IPS-15b (cell line): ENCODE data around the gene PNLIPRP1.

Experiments used
- H3K27me3 ChIP-seq: one replicate; pipeline ENCODE4 v1.6.1; 2013; ENCODE audit warnings: low read length; ENCODE audit not compliant: control insufficient read depth, insufficient read depth
- H3K36me3 ChIP-seq: one replicate; pipeline ENCODE4 v1.6.1; 2013; ENCODE audit warnings: low read length; ENCODE audit not compliant: control insufficient read depth, insufficient read depth
- H3K4me1 ChIP-seq: one replicate; pipeline ENCODE4 v1.6.1; 2013; ENCODE audit warnings: mild to moderate bottlenecking, low read length; ENCODE audit not compliant: control insufficient read depth, insufficient read depth
- H3K4me3 ChIP-seq: one replicate; pipeline ENCODE4 v1.5.1; 2013; ENCODE audit warnings: low read depth, low read length
- H3K9ac ChIP-seq: one replicate; pipeline ENCODE4 v1.6.1; 2013; ENCODE audit warnings: low read depth, mild to moderate bottlenecking, low read length
- H3K9me3 ChIP-seq: one replicate; pipeline ENCODE4 v1.6.1; 2013; ENCODE audit warnings: mild to moderate bottlenecking, low read length; ENCODE audit not compliant: control insufficient read depth, insufficient read depth

The PNLIPRP1 gene

DNA sequence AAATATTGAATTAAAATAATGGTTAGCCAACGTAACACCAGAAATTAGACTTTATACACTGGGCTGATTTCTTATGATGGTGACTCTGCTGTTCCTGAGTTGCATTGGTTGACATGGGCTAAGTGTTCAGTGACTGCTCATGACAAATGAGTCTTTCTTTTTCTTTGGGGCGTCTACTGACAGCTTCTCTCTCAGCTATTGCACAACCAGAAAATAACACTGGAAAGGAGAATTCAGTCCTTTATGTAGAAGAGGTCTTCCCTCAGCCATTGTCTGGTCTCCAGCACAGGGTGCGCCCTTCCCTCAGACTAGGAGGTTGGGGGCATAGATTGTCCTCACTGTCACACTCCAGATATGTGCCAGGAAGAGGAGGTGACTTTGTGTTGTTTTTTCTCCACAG lies 23.4 kb upstream of the PNLIPRP1 start:
- Histone ChIP-seq H3K36me3 (no peaks in the 10 kb centered on the region), H3K9me3 (no peaks in the 10 kb centered on the region), H3K9ac (no peak overlapping the region), H3K4me3 (no peak overlapping the region), H3K4me1 (no peaks in the 10 kb centered on the region), H3K27me3 (no peaks in the 10 kb centered on the region)

DNA sequence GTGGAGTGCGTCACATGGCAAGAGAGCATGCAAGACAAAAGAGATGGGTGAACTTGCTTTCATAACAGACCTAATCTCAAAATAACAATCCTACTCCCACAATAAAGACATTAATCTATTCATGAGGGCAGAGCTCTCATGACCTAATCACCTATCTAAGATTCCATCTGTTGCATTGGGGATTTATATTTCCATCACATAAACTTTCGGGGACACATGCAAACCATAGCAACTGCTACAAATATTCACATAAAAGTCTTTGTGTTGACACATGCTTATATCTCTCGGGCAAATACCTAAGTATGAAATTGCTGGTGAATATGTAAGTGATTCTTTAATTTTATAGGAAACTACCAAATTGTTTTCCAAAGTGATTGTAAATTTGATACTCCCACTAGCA lies 16.0 kb upstream of the PNLIPRP1 start:
- Histone ChIP-seq H3K4me3 (no peak overlapping the region), H3K27me3 (no peaks in the 10 kb centered on the region), H3K9me3 (no peaks in the 10 kb centered on the region), H3K9ac (no peak overlapping the region), H3K36me3 (no peaks in the 10 kb centered on the region), H3K4me1 (no peaks in the 10 kb centered on the region)

DNA sequence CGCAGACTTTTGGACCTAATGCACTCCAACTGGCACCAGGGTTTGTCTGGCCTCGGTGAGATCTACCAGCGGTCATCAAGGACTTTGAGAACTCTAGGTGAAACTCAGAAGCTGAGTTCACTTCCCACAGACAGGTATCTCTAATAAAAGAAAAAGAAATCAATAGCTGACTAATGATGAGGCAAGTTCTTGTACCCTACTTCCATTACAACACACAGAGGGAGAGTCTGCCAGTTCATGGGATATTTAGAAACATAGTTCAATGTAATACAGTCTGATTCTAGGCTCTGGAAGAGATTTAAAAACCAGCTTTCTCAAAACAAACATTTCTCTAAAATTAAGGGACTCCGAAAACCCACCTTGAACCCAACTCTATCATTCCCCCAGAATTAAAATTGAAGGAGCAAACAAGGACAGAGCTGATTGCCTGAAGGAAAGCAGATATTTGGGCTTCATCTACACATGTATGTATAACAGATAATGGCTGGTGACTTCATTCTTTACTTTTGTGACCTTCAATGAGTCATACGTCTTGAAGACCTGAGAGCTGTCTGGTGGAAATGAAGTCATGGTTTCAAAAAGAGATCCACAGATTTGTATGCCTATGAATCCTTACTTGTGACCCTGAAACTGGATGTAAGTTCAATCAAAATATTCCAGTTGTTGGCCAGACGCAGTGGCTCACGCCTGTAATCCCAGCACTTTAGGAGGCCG lies 2.7 kb upstream of the PNLIPRP1 start:
- Histone ChIP-seq H3K4me3 (no peak overlapping the region), H3K4me1 (no peaks in the 10 kb centered on the region), H3K9ac (no peak overlapping the region), H3K27me3 (no peaks in the 10 kb centered on the region), H3K36me3 (no peaks in the 10 kb centered on the region), H3K9me3 (no peaks in the 10 kb centered on the region)

DNA sequence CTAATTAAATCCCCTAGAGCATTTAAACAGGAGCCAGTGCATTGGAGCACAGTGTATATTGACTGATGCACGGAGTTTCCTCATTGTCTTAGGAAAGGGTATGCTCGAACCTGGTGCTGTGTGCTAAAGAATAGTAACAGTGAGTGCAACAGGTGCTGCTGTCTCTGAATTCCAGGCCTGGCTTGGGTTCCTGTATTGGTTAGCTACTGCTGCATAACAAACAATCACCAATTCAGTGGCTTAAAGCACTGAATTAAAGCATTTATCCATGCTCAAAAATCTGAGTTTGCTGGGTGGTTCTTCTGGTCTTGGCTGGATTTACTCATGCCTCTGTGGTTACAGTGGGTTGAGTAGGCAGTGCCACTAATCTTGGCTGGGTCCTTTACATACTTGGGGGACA lies 1.8 kb upstream of the PNLIPRP1 start:
- no peaks in the 10 kb centered on the region for H3K36me3 ChIP-seq
- H3K9ac ChIP-seq, result no peak overlapping the region
- no peaks in the 10 kb centered on the region for H3K9me3 ChIP-seq
- H3K27me3 ChIP-seq, result no peaks in the 10 kb centered on the region
- H3K4me1 ChIP-seq, result no peaks in the 10 kb centered on the region
- no peak overlapping the region for H3K4me3 ChIP-seq

DNA sequence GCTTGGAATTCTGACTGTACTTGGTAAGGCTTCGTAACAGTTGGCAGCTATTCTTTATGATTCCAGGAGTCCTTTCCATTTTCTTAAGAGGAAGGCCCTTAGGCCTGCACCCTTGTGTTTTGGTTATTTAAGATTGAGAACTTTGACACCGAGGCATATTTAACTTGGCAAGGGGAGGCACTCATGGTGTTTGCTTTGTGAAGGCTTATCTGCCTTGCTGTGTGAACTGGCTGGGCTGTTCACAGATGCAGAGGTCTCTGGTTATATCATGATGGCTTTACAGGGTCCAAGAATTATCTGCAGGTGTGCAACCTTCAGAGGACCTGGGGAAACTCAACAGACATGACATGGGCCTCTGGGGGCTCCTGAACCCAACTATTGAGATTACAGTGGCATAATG lies 833 bp upstream of the PNLIPRP1 start:
- H3K9me3 ChIP-seq, result no peaks in the 10 kb centered on the region
- no peak overlapping the region for H3K9ac ChIP-seq
- no peaks in the 10 kb centered on the region for H3K4me1 ChIP-seq
- H3K27me3 ChIP-seq, result no peaks in the 10 kb centered on the region
- no peak overlapping the region for H3K4me3 ChIP-seq
- H3K36me3 ChIP-seq, result no peaks in the 10 kb centered on the region

DNA sequence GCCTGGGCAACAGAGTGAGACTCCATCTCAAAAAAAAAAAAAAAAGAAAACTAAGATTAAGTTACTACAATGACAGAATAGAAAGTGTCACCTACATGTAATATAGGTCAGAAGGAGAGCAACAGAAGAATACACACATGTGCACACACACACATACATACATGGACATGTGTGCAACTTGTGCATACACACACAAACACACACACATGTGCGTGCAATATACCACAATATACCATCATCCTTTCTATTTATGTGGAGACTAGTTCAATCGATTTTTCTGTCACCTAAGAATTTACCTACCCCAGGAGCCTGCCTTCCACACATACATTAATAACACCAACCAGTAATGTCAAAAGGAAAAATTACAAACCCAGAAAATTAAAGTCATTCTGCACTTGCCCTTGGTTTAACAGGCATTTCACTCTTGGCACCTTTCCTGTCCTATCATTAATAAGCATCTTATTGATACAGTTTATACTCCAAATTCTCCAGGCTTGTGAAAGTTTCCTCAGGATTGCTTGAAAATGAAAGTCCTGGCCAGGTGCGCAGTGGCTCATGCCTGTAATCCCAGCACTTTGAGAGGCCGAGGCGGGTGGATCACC lies 2.5 kb downstream of the PNLIPRP1 start:
- no peak overlapping the region for H3K4me3 ChIP-seq
- no peak overlapping the region for H3K9ac ChIP-seq
- no peaks in the 10 kb centered on the region for H3K36me3 ChIP-seq
- no peaks in the 10 kb centered on the region for H3K4me1 ChIP-seq
- H3K27me3 ChIP-seq, result no peaks in the 10 kb centered on the region
- no peaks in the 10 kb centered on the region for H3K9me3 ChIP-seq

DNA sequence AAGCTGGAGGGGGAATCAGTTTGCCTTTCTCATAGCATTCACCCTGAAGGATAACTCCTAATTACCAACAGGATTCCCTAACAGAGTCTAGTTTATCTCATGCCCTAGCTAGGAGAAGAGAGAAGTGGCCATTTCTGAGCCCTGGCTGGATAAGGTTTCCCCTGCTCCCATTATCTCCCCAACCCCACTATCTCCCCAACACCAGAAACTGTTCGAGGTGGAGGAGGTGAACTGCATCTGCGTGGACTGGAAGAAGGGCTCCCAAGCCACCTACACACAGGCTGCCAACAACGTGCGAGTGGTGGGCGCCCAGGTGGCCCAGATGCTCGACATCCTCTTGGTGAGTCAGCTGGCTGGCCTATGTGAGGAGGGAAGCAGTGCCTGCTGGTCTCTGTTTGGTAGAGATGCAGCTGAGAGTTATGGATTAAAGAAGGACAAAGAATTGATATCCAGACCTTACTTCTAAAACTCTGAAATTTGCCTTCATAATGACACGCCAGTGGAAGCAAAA lies 3.8 kb downstream of the PNLIPRP1 start:
- H3K36me3 ChIP-seq, result no peaks in the 10 kb centered on the region
- no peaks in the 10 kb centered on the region for H3K9me3 ChIP-seq
- no peaks in the 10 kb centered on the region for H3K4me1 ChIP-seq
- H3K27me3 ChIP-seq, result no peaks in the 10 kb centered on the region
- H3K9ac ChIP-seq, result no peak overlapping the region
- no peak overlapping the region for H3K4me3 ChIP-seq

DNA sequence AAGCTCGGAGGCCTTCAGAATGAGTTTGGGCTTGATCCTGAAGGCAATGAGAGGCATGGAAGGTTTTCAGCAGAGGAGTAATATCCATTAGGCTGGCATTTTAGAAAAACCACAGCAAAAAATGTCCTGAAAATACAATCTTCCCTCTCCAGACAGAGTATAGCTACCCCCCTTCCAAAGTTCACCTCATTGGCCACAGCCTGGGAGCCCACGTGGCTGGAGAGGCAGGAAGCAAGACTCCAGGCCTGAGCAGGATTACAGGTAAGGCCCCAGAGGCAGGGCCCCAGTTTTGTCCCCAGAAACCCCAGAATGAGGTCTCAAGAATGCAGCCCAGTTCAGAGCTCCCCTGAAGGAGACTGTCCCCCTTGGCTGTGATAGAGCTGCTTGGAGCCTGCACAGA lies 5.3 kb downstream of the PNLIPRP1 start:
- Histone ChIP-seq H3K36me3 (no peaks in the 10 kb centered on the region), H3K27me3 (no peaks in the 10 kb centered on the region), H3K9ac (no peak overlapping the region), H3K4me3 (no peak overlapping the region), H3K9me3 (no peaks in the 10 kb centered on the region), H3K4me1 (no peaks in the 10 kb centered on the region)

DNA sequence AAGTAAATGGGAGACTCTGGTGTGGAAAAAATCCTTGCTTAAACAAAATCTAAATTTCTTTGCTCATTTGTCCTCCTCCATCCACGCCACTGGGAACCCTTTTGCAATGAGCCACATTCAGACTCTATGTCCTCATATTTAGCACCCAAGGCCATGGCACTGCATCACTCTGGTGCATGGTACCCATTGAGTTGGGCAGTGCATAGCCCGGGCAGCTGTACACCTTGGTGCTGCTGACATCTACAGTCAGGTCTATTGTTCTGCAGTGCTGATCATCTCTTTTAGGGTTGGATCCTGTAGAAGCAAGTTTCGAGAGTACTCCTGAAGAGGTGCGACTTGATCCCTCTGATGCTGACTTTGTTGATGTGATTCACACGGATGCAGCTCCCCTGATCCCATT lies 6.8 kb downstream of the PNLIPRP1 start:
- H3K4me1 ChIP-seq, result no peaks in the 10 kb centered on the region
- H3K4me3 ChIP-seq, result no peak overlapping the region
- H3K9ac ChIP-seq, result no peak overlapping the region
- no peaks in the 10 kb centered on the region for H3K36me3 ChIP-seq
- H3K27me3 ChIP-seq, result no peaks in the 10 kb centered on the region
- H3K9me3 ChIP-seq, result no peaks in the 10 kb centered on the region

DNA sequence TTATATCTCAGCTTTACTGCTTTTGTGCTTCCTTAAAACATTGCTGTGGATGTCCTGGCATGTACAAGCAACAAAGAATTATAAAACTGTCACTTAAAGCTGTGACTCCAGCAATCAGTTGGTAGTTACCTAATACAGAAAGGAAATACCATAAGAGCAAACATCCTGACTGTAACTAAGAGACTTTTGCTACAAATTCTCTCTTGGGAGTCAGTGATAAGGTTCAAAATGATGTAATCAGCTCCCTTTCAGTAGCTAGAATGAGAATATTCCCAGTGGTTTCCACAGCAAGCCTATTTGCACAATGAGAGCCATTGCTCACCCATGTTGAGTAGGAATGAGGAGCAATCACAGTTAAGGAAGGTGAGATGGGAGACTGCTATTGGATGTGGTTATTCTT lies 7.6 kb downstream of the PNLIPRP1 start:
- H3K9me3 ChIP-seq, result no peaks in the 10 kb centered on the region
- no peak overlapping the region for H3K4me3 ChIP-seq
- H3K4me1 ChIP-seq, result no peaks in the 10 kb centered on the region
- H3K27me3 ChIP-seq, result no peaks in the 10 kb centered on the region
- H3K36me3 ChIP-seq, result no peaks in the 10 kb centered on the region
- no peak overlapping the region for H3K9ac ChIP-seq

DNA sequence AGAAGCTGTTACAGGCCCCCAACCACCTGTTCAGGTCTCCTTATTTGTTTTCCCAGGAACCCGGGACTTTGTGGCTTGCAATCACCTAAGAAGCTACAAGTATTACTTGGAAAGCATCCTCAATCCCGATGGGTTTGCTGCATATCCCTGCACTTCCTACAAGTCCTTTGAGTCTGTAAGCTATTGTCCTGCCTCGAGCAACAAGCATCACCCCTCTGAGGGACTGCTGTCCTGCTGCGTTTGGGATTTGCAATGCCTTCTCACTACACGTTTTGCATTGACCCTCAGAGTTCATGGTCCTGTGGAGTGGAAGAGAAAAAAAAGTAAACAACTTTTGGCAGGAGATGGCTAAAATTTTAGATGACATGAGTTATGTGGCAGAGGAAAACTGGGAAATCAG lies 9.2 kb downstream of the PNLIPRP1 start:
- no peak overlapping the region for H3K4me3 ChIP-seq
- no peaks in the 10 kb centered on the region for H3K4me1 ChIP-seq
- no peaks in the 10 kb centered on the region for H3K9me3 ChIP-seq
- H3K9ac ChIP-seq, result no peak overlapping the region
- no peaks in the 10 kb centered on the region for H3K27me3 ChIP-seq
- H3K36me3 ChIP-seq, result no peaks in the 10 kb centered on the region

DNA sequence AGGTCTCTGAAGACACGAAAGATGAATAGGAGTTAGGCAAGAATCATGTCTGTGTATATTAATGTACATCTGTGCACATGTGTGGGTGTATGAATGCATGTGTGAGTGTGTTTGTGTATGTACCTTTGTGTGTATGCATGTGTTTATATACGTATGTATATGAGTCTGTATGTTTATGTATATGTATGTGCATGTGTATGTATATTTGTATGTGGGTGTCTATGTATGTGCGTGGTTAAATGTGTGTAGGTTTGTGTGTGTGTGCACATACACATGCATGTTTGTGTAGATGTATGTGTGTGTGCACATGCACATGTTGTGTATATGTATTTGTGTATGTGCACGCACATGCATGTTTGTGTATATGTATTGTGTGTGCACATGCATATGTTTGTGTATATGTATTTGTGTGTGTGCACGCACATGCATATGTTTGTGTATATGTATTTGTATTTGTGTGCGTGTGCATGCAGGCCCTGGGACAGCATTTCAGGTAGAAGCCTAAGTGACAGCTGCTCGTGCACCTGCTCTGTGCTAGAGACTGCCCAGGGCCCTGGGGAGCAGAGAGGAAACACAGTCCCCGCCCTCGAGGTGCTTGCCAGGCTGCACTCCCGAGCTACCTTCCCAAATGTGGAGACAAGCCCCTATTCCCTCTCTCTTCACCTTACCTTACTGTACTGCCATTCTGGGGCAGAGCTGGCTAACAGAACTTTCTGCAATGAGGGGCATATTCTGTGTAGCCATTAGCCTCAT lies 12.1 kb downstream of the PNLIPRP1 start:
- Histone ChIP-seq H3K9ac (no peak overlapping the region), H3K4me1 (no peaks in the 10 kb centered on the region), H3K36me3 (no peaks in the 10 kb centered on the region), H3K4me3 (no peak overlapping the region), H3K27me3 (no peaks in the 10 kb centered on the region), H3K9me3 (no peaks in the 10 kb centered on the region)
